ENCODE data around the gene FITM1.
A peak's percentile ranks its signal among the peaks of the same experiment; 100 is the strongest.

FITM1 gene

DNA sequence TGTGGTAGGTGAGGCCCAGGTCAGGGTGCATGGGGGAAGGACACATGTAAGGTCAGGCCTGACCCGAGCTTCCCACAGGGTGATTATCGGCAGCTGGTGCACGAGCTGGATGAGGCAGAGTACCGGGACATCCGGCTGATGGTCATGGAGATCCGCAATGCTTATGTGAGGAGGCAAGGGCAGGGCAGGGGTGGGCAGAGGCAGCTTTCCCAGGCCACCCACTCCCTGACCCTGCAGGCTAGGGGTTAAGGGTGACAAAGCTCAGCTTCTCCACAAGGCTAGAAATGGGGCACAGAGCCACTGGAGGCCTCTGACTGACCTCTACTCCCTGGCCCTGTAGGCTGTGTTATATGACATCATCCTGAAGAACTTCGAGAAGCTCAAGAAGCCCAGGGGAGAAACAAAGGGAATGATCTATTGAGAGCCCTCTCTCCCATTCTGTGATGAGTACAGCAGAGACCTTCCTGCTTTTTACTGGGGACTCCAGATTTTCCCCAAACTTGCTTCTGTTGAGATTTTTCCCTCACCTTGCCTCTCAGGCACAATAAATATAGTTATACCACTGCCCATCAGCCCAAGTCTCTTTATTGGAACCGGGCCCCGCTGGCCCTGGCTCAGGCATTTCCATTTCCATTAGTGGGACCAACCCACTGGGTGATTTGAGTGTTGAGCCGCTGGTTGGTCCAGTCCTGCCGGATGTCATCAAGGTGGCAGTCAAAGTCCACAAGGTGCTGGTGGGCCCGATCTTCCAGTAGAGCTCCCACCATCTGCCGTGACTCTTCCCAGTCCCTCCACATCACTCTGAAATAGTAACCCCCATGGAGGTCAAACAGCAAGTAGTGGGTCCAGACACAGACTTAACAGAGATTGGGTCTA lies 8.2 kb downstream of the FITM1 start:
- Mint-ChIP-seq H3K27ac (peak overlapping the region; percentile 7), H3K4me3 (peak overlapping the region; percentile 59), H3K27me3 (no peaks in the 10 kb centered on the region), H3K36me3 (peaks cover 36% of the 10 kb centered on the region), H3K4me1 (peaks cover 54% of the 10 kb centered on the region), H3K9me3 (no peaks in the 10 kb centered on the region)
- no peak for ATAC-seq

DNA sequence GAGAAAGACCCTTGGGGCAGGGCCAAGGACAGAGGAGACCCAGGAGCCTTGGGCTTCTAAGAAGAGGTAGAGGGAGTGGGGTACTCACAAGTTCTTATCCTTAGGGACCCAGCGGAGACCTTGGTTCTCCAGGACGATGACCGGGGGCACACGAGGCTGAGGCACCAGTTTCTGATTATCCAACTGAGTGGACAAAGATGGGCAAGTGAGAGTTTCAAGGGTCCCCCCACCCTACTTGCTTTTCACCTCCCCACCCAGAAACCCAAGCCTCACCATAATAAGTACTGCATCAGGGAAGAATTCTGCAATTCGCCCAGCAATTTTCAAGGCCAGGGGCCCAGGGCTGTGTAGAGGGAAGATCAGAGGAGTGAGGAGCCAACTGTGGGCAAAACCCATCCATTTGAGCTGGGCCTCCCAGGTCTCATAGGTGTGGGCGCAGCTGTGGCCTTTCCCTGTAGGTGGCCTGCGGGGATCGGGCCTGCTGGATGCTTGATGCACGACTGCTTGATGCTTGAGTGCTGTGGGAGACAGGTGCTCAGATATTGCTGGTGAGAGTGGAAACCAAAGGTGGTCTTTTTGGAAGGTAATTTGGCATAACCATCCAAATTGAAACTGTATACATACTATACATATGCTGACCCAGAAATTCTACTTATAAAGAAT lies 8.9 kb downstream of the FITM1 start:
- no peak for ATAC-seq
- Mint-ChIP-seq H3K27me3 (no peaks in the 10 kb centered on the region), H3K27ac (peak overlapping the region; percentile 7), H3K4me3 (peak overlapping the region; percentile 59), H3K4me1 (peaks cover 60% of the 10 kb centered on the region), H3K36me3 (peaks cover 42% of the 10 kb centered on the region), H3K9me3 (no peaks in the 10 kb centered on the region)

DNA sequence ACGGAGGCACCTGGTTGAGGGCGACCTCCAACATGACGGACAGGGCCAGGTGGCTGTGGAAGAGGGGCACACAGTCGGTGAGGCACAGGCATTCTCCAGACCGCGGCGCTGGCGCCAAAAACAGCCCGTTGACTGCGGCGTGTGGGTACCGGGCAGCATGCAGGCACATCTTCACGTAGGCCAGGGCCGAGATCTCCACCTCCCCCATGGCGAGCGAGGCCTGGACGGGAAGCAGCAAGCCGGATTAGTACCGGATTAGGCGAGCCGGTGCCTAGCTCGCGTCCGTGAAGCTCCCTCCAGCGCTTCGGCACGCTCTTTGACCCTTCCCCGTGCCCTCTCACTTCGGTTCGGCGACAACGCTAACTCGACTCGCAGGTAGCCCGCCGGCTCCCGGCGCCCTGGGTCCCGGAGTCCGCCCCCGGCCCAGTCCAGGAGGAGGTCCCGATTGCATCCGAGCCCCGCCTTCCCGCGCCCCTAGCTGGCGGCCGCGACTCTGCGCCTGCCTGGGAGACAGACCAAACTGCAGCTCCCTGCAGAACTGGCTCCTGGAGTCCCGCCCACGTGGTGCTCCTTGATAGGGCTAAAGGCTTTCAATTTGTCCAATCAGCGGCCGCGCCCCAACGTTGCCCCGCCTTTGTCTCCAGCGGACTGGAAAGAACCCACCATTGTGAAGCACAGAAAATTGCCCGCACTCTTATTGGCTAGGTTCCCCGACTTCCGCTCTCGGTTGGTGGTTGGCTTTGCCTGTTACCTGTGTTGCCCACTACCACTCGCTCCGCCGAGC lies 10.8 kb downstream of the FITM1 start, which contains the start of gene EMC9:
Gene EMC9, minus strand, starts transcription at position 495 of the 784 bp plus-strand sequence. Its CDS starts 287 bp downstream, at position 208.
- no peaks in the 10 kb centered on the region for H3K27me3 Mint-ChIP-seq
- H3K9me3 Mint-ChIP-seq: no peaks in the 10 kb centered on the region
- peaks cover 65% of the 10 kb centered on the region for H3K4me1 Mint-ChIP-seq
- H3K27ac Mint-ChIP-seq: peak within 1 kb of the TSS; percentile 82
- peak; percentile 96 for ATAC-seq
- H3K36me3 Mint-ChIP-seq: peaks cover 52% of the 10 kb centered on the region
- H3K4me3 Mint-ChIP-seq: peak within 1 kb of the TSS; percentile 92

DNA sequence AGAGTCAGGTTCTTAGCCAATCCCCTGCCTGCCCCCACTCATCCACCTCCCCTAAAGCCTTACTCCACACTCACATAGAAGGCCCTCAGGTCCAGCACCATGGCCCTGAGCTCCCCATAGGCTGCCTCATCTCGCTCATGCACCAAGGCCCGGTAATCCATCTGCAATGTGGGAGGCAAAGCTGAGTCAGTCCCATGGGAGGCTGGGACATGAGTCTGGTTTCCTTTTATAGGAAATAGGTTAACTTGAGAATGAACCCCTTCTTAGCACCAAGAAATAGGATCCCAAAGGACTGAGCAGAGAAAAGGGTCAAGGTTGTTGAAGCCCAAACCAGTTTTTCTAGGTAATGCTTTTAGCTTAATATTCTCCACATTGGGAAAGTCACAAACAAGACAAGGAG lies 13.1 kb downstream of the FITM1 start:
- H3K36me3 Mint-ChIP-seq: peaks cover 38% of the 10 kb centered on the region
- no peaks in the 10 kb centered on the region for H3K9me3 Mint-ChIP-seq
- no peaks in the 10 kb centered on the region for H3K27me3 Mint-ChIP-seq
- no peak for ATAC-seq
- peaks cover 55% of the 10 kb centered on the region for H3K4me1 Mint-ChIP-seq
- no peak overlapping the region for H3K27ac Mint-ChIP-seq
- no peak overlapping the region for H3K4me3 Mint-ChIP-seq

DNA sequence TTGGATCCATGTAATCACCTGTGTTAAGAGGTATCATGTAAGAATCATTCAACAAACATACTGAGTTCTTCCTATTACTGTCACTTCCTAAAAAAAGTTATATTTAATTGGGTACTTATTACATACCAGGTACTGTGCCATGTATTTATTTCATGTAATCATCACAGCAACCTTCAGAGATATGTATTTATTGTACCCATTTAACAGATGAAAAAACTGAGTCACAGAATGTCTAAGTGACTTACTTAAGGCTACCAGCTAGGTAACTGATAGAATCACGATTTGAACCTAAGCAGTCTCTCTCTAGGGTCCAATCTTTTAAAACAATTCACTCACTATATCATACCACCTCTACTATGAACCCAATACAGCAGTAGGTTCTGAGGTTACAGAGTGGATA lies 14.0 kb downstream of the FITM1 start:
- H3K27ac Mint-ChIP-seq: no peak overlapping the region
- H3K4me3 Mint-ChIP-seq: no peak overlapping the region
- no peak for ATAC-seq
- H3K4me1 Mint-ChIP-seq: peaks cover 56% of the 10 kb centered on the region
- H3K36me3 Mint-ChIP-seq: peaks cover 32% of the 10 kb centered on the region
- H3K27me3 Mint-ChIP-seq: no peaks in the 10 kb centered on the region
- no peaks in the 10 kb centered on the region for H3K9me3 Mint-ChIP-seq

DNA sequence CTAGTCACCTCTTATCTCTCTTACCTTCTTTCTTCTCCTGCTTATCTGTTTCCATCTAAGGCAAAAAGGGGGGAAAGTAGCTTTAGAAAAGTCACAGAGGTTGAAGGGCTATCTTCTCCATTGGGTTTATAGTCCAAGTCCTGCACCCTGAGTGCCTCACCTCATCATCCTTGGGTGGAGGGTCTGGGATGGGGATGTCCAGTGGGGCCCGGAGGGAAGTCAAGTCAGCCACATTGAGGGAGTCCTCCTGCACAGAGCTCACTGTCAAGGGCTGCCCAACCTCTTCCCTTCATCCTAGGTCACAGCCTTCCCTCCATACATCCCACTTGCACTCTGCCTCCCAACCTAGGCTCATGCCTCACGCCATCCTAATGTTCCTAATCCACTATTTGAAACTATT lies 14.8 kb downstream of the FITM1 start:
- H3K4me1 Mint-ChIP-seq: peaks cover 56% of the 10 kb centered on the region
- peak overlapping the region; percentile 90 for H3K4me3 Mint-ChIP-seq
- H3K27me3 Mint-ChIP-seq: no peaks in the 10 kb centered on the region
- peaks cover 34% of the 10 kb centered on the region for H3K36me3 Mint-ChIP-seq
- peak overlapping the region; percentile 83 for H3K27ac Mint-ChIP-seq
- H3K9me3 Mint-ChIP-seq: no peaks in the 10 kb centered on the region
- no peak for ATAC-seq

DNA sequence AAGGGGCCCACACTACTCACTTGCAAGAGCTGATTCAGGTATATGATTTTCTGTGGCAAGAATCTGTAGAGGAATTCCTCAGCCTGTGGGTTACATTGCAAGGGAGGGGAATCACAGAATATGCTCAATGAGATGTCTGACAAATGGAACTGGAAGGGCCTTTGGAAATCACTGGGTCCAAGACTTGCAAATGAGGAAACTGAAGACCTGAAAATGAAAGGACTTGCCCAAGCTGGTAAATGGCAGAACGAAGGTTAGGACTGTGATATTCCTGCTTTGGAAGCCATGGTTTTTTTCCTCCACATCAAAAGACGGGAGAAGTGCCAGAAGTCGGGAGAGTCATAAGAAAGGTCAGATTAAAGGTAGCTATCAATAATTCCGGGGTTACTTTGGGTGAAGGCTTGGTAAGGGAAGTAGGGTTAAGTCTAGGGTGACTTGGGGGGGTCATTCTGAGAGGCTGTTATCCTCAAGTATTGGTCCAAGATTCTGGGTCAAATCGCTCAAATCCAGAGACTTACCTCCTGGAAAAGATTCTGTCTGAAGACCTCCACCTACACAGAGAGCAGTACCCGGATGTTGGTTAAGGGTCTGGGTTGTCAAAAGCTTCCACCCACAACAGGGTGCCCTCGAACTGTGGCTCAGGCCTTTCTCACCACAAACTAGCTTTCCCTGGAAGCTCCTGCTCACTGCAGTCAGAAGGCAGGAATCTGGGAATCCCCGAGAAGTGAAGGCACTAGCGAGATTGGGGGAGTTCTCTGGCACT lies 15.4 kb downstream of the FITM1 start:
- Mint-ChIP-seq H3K27me3 (no peaks in the 10 kb centered on the region), H3K4me1 (peaks cover 56% of the 10 kb centered on the region), H3K27ac (peak overlapping the region; percentile 83), H3K4me3 (peak overlapping the region; percentile 90), H3K36me3 (peaks cover 41% of the 10 kb centered on the region), H3K9me3 (no peaks in the 10 kb centered on the region)
- no peak for ATAC-seq

DNA sequence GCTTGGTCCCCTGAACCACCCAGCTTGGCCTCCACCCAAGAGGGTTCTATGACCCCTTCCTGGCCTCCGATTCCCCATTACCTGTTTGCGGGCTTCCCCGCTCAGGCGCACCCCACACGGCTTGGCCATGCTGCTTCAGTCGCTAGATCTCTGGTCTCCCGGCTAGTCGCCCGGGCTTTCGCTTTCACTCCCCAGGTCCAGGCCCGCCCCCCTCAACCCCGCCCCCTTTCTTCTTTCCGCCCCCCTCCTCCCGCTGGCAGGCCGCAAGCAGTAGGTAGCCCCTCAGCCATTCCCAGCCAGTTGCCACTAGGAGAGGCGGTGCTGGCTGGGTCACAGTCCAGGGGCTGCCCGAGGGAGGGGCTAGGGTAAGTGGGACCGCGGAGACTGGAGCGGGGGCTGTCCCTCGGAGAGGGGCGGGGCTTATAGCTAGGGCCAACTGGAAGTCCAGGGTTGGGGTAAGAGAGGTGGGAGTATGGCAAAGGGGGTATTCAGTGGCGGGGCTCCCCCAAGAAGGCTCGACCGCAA lies 16.1 kb downstream of the FITM1 start, which contains the start of gene PSME2:
Gene PSME2, minus strand, starts transcription at position 158 of the 525 bp plus-strand sequence. Its CDS starts 29 bp downstream, at position 129.
- H3K36me3 Mint-ChIP-seq: peaks cover 46% of the 10 kb centered on the region

DNA sequence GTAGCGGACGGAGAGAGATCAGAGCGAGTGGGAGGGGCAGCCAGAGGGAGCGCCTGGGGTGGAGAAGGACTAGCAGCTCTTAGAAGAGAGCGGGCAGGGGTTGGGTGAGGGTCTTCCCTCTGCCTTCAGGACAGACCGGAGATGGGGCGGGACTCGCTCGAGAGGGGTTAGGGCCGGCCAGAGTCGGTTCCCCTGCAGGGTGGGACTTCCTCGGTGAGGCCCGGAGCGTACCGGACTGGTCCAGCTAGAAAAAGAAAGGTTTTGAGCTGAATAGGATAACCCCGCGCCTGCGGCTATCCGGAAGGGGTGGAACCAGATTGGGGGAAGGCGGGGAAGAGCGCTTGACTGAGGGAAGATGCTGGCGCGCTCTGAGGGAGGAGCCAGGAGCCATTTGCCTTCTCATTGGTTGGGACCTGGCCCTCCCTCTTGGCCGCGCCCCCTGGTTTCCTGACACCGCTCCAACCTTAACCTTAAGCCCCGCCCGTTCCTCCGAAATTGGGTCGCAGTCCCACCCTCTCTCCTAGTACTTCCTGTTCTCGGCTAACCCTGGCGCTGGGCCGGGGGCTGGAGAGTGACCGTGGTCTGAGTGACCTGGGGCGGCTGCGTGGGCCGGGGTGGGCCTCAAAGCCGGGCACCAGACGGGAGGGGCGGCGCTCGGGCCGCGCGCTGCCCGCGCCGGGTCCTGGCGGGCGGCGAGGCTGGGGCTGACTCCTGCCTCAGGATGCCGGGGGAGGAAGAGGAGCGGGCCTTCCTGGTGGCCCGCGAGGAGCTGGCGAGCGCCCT lies 16.7 kb downstream of the FITM1 start, which contains the start of gene RNF31:
Gene RNF31, plus strand, starts transcription at position 521 of the 783 bp plus-strand sequence. Its CDS starts 201 bp downstream, at position 722.
- H3K27me3 Mint-ChIP-seq: no peaks in the 10 kb centered on the region
- H3K9me3 Mint-ChIP-seq: no peaks in the 10 kb centered on the region
- peak within 1 kb of the TSS; percentile 83 for H3K27ac Mint-ChIP-seq
- peak within 1 kb of the TSS; percentile 90 for H3K4me3 Mint-ChIP-seq
- H3K4me1 Mint-ChIP-seq: peaks cover 58% of the 10 kb centered on the region
- peaks cover 46% of the 10 kb centered on the region for H3K36me3 Mint-ChIP-seq
- peak; percentile 96 for ATAC-seq

More for the DNA sequence above, 16.1 kb downstream of the FITM1 start, which contains the start of gene PSME2:
- no peaks in the 10 kb centered on the region for H3K9me3 Mint-ChIP-seq
- peaks cover 58% of the 10 kb centered on the region for H3K4me1 Mint-ChIP-seq
- H3K4me3 Mint-ChIP-seq: peak within 1 kb of the TSS; percentile 90
- peak within 1 kb of the TSS; percentile 83 for H3K27ac Mint-ChIP-seq
- H3K27me3 Mint-ChIP-seq: no peaks in the 10 kb centered on the region
- ATAC-seq: peak; percentile 87

DNA sequence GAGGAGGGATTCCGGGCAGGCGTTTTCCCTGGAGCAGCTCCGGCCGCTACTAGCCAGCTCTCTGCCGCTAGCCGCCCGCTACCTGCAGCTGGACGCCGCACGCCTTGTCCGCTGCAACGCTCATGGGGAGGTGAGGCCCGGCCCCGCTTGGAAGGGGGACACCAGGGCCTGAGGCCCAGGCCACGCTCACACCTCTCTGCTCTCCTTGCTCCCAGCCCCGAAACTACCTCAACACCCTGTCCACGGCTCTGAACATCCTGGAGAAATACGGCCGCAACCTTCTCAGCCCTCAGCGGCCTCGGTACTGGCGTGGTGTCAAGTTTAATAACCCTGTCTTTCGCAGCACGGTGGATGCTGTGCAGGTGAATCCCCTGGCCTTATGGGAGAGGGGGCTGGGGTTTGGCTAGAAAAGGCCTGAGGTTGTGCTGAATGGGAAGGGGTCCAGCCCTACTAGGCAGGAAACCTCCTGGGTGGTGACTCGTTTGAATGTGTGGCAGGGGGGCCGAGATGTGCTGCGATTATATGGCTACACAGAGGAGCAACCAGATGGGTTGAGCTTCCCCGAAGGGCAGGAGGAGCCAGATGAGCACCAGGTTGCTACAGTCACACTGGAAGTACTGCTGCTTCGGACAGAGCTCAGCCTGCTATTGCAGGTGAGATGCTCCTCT lies 17.4 kb downstream of the FITM1 start:
- Mint-ChIP-seq H3K4me1 (peaks cover 53% of the 10 kb centered on the region), H3K9me3 (no peaks in the 10 kb centered on the region), H3K27me3 (no peaks in the 10 kb centered on the region)

DNA sequence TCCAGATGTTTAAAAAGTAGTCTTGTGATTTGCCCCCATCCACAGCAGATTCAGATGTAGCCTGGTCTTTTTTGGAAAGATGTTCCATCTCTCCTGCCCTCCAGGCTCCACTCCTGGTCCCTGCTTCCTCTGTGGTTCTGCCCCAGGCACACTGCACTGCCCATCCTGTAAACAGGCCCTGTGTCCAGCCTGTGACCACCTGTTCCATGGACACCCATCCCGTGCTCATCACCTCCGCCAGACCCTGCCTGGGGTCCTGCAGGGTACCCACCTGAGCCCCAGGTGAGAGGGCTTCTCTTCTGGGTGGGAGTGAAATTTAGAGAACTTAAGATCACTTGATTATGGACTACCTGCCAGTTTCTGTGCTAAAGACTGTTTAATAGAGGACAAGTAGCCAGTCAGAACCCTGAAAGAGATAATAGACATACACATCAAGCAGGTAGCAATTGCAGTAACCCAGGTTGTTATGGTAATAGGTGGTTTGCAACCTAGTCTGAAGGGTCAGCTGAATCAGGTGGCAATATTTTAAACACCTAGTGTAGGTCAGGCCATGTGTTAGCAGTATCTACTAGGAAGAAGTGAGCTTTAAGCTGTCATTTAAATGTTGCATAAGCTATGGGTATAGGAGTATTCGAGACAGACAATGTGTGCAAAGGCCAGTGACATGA lies 19.0 kb downstream of the FITM1 start:
- Mint-ChIP-seq H3K9me3 (no peaks in the 10 kb centered on the region), H3K4me3 (no peak overlapping the region), H3K27ac (no peak overlapping the region), H3K27me3 (no peaks in the 10 kb centered on the region), H3K4me1 (peaks cover 45% of the 10 kb centered on the region), H3K36me3 (peaks cover 28% of the 10 kb centered on the region)
- no peak for ATAC-seq

More for the DNA sequence above, 17.4 kb downstream of the FITM1 start:
- Mint-ChIP-seq H3K4me3 (peak overlapping the region; percentile 90), H3K27ac (peak overlapping the region; percentile 83), H3K36me3 (peaks cover 42% of the 10 kb centered on the region)
- ATAC-seq: no peak

DNA sequence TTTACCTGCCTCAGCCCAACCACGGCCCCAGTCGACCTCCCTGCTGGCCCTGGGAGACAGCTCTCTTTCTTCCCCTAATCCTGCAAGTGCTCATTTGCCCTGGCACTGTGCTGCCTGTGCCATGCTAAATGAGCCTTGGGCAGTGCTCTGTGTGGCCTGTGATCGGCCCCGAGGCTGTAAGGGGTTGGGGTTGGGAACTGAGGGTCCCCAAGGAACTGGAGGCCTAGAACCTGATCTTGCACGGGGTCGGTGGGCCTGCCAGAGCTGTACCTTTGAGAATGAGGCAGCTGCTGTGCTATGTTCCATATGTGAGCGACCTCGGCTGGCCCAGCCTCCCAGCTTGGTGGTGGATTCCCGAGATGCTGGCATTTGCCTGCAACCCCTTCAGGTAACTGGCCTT lies 19.6 kb downstream of the FITM1 start:
- no peak overlapping the region for H3K4me3 Mint-ChIP-seq
- H3K36me3 Mint-ChIP-seq: peaks cover 30% of the 10 kb centered on the region
- H3K27ac Mint-ChIP-seq: peak overlapping the region; percentile 39
- H3K9me3 Mint-ChIP-seq: no peaks in the 10 kb centered on the region
- no peaks in the 10 kb centered on the region for H3K27me3 Mint-ChIP-seq
- no peak for ATAC-seq
- peaks cover 42% of the 10 kb centered on the region for H3K4me1 Mint-ChIP-seq

DNA sequence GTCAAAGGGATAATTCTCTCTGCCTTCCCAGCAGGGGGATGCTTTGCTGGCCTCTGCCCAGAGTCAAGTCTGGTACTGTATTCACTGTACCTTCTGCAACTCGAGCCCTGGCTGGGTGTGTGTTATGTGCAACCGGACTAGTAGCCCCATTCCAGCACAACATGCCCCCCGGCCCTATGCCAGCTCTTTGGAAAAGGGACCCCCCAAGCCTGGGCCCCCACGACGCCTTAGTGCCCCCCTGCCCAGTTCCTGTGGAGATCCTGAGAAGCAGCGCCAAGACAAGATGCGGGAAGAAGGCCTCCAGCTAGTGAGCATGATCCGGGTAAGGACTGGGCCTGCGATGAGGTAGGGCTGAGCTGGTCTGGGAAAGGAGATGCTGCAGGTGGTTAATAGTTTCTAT lies 20.1 kb downstream of the FITM1 start:
- Mint-ChIP-seq H3K4me1 (peaks cover 37% of the 10 kb centered on the region), H3K9me3 (no peaks in the 10 kb centered on the region), H3K27me3 (no peaks in the 10 kb centered on the region), H3K27ac (peak overlapping the region; percentile 39), H3K36me3 (peaks cover 30% of the 10 kb centered on the region), H3K4me3 (no peak overlapping the region)
- ATAC-seq: no peak

Data from stimulated activated memory B cell treated with anti-CD40 and anti-IgM and Interleukin-4, amounts not matched to agents 10 μg/mL and 1 μg/mL and 100 μg/mL, for 72 hours (primary cell).